Endodermal cell (in vitro differentiated cells): ENCODE data around the gene TM9SF3. TPM values are rescaled to one million over a fixed set of nuclear protein-coding genes. Genes with fewer than 3 reads are reported as not detected.

Source experiments
- DNase-seq: peaks from one replicate; pipeline ENCODE4 v3.0.0-alpha.2; 2017
- H3K27ac ChIP-seq: 2 replicates; pipeline ENCODE4 v1.5.1; 2013; ENCODE audit warnings: mild to moderate bottlenecking, low read depth, low read length, moderate library complexity
- H3K27me3 ChIP-seq: 2 replicates; pipeline ENCODE4 v1.6.1; 2013; ENCODE audit warnings: mild to moderate bottlenecking, low read length, moderate library complexity; ENCODE audit not compliant: insufficient read depth, control insufficient read depth, poor library complexity, severe bottlenecking
- H3K36me3 ChIP-seq: 2 replicates; pipeline ENCODE4 v1.7.0; 2013; ENCODE audit warnings: mild to moderate bottlenecking, low read length, moderate library complexity; ENCODE audit not compliant: control insufficient read depth, insufficient read depth
- H3K4me1 ChIP-seq: one replicate; pipeline ENCODE4 v1.7.0; 2013; ENCODE audit warnings: low read length; ENCODE audit not compliant: control insufficient read depth, insufficient read depth
- H3K4me3 ChIP-seq: 2 replicates; pipeline ENCODE4 v1.5.1; 2013; ENCODE audit warnings: mild to moderate bottlenecking, low read length, moderate library complexity
- H3K9ac ChIP-seq: 2 replicates; pipeline ENCODE4 v1.6.1; 2013; ENCODE audit warnings: mild to moderate bottlenecking, low read length, moderate library complexity; ENCODE audit not compliant: poor library complexity, severe bottlenecking; ENCODE audit errors: extremely low read depth
- H3K9me3 ChIP-seq: 2 replicates; pipeline ENCODE4 v1.6.1; 2013; ENCODE audit warnings: mild to moderate bottlenecking, low read length, moderate library complexity; ENCODE audit not compliant: control insufficient read depth
- H3K27ac Mint-ChIP-seq: 2 replicates; pipeline ENCODE4 v1.8.0; 2020; ENCODE audit warnings: mixed read lengths
- H3K27me3 Mint-ChIP-seq: 2 replicates; pipeline ENCODE4 v1.8.0; 2021; ENCODE audit warnings: mild to moderate bottlenecking, mixed read lengths; ENCODE audit not compliant: insufficient read depth
- H3K36me3 Mint-ChIP-seq: 2 replicates; pipeline ENCODE4 v1.8.0; 2020; ENCODE audit warnings: low read depth, mixed read lengths
- H3K4me1 Mint-ChIP-seq: 2 replicates; pipeline ENCODE4 v1.8.0; 2020; ENCODE audit warnings: mixed read lengths
- H3K4me3 Mint-ChIP-seq: 2 replicates; pipeline ENCODE4 v1.8.0; 2020; ENCODE audit warnings: mild to moderate bottlenecking, moderate library complexity, mixed read lengths
- H3K9me3 Mint-ChIP-seq: 2 replicates; pipeline ENCODE4 v1.8.0; 2020; ENCODE audit warnings: mild to moderate bottlenecking, mixed read lengths
- WGBS, 2 experiments: methylation state at CpG; one replicate each; pipeline versions ENCODE4 v1.1.5 to v1.1.7; 2013; ENCODE audit warnings: missing lambda C conversion rate in 2 of 2, mixed read lengths in 1 of 2; ENCODE audit not compliant: insufficient coverage in 1 of 2, insufficient read length in 1 of 2; 5-methylcytosine and 5-hydroxymethylcytosine counted together
- total RNA-seq, 2 donors: library from RNA; stranded (reverse); fragmentation: NEBNext Ultra II Directional in 1 of 2; extraction: Animal tissue kit (Norgen Biotek cat#: 25700) in 1 of 2; gene quantifications; 2 replicates in 1 of 2; 3 replicates in 1 of 2; pipeline ENCODE4 v1.2.1, GENCODE V29; 2021
- TF ChIP-seq, protein P1 (sequence below): fragments of 200-600 bp; sonication (generic); conservative IDR thresholded peaks from 2 replicates; pipeline ENCODE4 v1.5.0; 2021; ENCODE audit warnings: antibody characterized with exemption, mild to moderate bottlenecking

Gene TM9SF3
- total RNA-seq, 2 donors from 2014 or later, result 134 to 137 TPM

DNA sequence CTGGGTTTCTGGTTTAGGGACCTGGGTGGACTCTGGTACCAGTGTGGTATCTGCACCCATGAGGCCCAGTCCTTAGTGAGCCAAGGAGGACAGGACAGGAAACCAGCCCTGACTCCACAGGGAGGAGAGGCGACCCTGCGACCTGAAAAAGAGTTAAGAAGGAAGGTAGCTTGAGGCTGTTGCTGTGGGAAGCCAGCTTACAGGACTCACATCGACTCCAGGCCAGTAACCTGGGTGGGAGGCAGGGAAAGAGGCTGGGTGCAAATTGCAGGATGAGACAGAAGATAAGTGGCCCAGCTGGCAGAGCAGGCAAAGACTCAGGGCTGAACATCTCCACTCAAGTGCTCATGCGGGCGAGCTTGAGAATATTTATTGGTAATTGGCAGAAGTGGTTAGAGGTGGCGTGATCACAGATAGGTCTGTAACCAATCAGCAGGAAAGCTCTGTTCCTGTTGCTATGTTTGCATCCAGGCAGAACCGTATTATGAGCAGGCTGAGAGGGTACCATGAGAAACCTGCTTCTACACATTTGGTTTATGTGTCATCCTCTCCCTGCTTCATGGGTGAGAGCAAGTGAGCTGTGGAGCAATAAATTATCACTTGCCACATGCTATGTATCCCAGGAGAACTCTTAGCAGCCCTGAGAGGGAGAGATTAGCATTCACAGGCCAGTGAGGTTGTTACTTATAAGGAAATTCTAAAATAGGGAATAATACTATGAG, 84.1 kb downstream of the TM9SF3 start:
- Histone ChIP-seq H3K4me1 (no peaks in the 10 kb centered on the region), H3K36me3 (no peaks in the 10 kb centered on the region), H3K27ac (no peak overlapping the region), H3K9me3 (no peaks in the 10 kb centered on the region), H3K4me3 (no peak overlapping the region), H3K9ac (no peak overlapping the region), H3K27me3 (no peaks in the 10 kb centered on the region)
- H3K4me3 Mint-ChIP-seq, result no peak overlapping the region
- no peaks in the 10 kb centered on the region for H3K27me3 Mint-ChIP-seq
- no peaks in the 10 kb centered on the region for H3K9me3 Mint-ChIP-seq
- DNase-seq, result no peak
- H3K27ac Mint-ChIP-seq, result no peak overlapping the region
- no peaks in the 10 kb centered on the region for H3K36me3 Mint-ChIP-seq
- WGBS, 2 experiments, result 88 to 96% methylated on average over 7 of the region's 7 CpGs
- H3K4me1 Mint-ChIP-seq, result no peaks in the 10 kb centered on the region
- TF ChIP-seq, protein P1, sequence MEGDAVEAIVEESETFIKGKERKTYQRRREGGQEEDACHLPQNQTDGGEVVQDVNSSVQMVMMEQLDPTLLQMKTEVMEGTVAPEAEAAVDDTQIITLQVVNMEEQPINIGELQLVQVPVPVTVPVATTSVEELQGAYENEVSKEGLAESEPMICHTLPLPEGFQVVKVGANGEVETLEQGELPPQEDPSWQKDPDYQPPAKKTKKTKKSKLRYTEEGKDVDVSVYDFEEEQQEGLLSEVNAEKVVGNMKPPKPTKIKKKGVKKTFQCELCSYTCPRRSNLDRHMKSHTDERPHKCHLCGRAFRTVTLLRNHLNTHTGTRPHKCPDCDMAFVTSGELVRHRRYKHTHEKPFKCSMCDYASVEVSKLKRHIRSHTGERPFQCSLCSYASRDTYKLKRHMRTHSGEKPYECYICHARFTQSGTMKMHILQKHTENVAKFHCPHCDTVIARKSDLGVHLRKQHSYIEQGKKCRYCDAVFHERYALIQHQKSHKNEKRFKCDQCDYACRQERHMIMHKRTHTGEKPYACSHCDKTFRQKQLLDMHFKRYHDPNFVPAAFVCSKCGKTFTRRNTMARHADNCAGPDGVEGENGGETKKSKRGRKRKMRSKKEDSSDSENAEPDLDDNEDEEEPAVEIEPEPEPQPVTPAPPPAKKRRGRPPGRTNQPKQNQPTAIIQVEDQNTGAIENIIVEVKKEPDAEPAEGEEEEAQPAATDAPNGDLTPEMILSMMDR, result no peak

DNA sequence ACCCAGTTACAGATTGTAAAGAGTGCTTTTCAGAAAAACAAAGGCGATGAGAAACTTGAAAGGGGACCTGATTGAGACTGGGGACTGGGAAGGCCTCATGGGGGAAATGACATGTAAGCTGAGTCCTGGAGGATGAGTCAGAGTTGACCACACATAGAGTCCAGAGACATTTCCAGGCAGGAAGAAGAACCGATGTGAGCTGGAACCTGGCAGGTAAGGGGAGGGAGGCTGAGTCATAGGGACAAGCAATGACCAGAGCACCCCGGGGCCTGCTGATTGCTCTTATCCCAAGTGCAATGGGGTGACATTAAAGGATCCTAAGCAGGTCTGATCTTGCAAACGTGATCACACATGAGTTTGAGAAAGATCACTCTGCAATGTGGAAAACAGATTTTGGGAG, 84.8 kb downstream of the TM9SF3 start:
- TF ChIP-seq, protein P1, result no peak
- Histone ChIP-seq H3K27me3 (no peaks in the 10 kb centered on the region), H3K4me3 (no peak overlapping the region), H3K36me3 (no peaks in the 10 kb centered on the region), H3K27ac (no peak overlapping the region), H3K9me3 (no peaks in the 10 kb centered on the region), H3K4me1 (no peaks in the 10 kb centered on the region), H3K9ac (no peak overlapping the region)
- DNase-seq, result no peak
- Mint-ChIP-seq H3K36me3 (no peaks in the 10 kb centered on the region), H3K4me3 (no peak overlapping the region), H3K27me3 (no peaks in the 10 kb centered on the region), H3K27ac (no peak overlapping the region), H3K4me1 (no peaks in the 10 kb centered on the region), H3K9me3 (no peaks in the 10 kb centered on the region)
- WGBS, 2 experiments, result 78 to 84% methylated on average over 4 of the region's 4 CpGs

DNA sequence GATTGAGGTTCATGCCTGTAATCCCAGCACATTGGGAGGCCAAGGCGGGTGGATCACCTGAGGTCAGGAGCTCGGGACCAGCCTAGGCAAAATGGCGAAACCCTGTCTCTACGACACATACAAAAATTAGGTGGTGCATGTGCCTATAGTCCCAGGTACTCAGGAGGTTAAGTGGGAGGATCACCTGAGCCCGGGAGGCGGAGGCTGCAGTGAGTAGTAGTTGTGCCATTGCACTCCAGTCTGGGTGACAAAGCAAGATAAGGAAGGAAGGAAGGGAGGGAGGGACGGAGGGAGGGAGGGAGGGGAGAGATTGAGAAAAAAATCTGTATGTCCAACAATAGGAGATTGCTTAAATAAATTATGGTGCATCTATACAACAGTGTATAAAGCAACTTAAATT, 86.3 kb downstream of the TM9SF3 start:
- Histone ChIP-seq H3K27me3 (no peaks in the 10 kb centered on the region), H3K36me3 (no peaks in the 10 kb centered on the region), H3K4me3 (no peak overlapping the region), H3K9me3 (no peaks in the 10 kb centered on the region), H3K27ac (no peak overlapping the region), H3K4me1 (no peaks in the 10 kb centered on the region), H3K9ac (no peak overlapping the region)
- DNase-seq, result no peak
- no peaks in the 10 kb centered on the region for H3K27me3 Mint-ChIP-seq
- no peaks in the 10 kb centered on the region for H3K4me1 Mint-ChIP-seq
- WGBS, 2 experiments, result 90 to 93% methylated on average over 2 to 7 of the region's 7 CpGs
- no peak overlapping the region for H3K4me3 Mint-ChIP-seq
- TF ChIP-seq, protein P1, result no peak
- no peaks in the 10 kb centered on the region for H3K36me3 Mint-ChIP-seq
- H3K27ac Mint-ChIP-seq, result no peak overlapping the region
- H3K9me3 Mint-ChIP-seq, result no peaks in the 10 kb centered on the region
